Osteoblast (primary cell): Measurements from ENCODE around the gene GDPD5. TPM values are rescaled to one million over a fixed set of nuclear protein-coding genes. Genes with fewer than 3 reads are reported as not detected.
A peak's percentile ranks its signal among the peaks of the same experiment; 100 is the strongest.

Experiments
- DNase-seq: peaks from one replicate; pipeline ENCODE4 v3.0.0; 2011; ENCODE audit warnings: low spot score, mixed read lengths; ENCODE audit not compliant: insufficient read length; ENCODE audit errors: missing footprints
- H2AFZ ChIP-seq: 2 replicates; pipeline ENCODE4 v1.6.0; 2011; ENCODE audit warnings: mild to moderate bottlenecking, low read length
- H3K27ac ChIP-seq: 2 replicates; pipeline ENCODE4 v1.5.1; 2011; ENCODE audit warnings: mild to moderate bottlenecking, low read depth, low read length, moderate library complexity
- H3K27me3 ChIP-seq: 2 replicates; pipeline ENCODE4 v1.6.0; 2012; ENCODE audit warnings: mild to moderate bottlenecking, control low read depth, inconsistent platforms, low read length, moderate library complexity; ENCODE audit not compliant: insufficient read depth
- H3K36me3 ChIP-seq: 2 replicates; pipeline ENCODE4 v1.5.1; 2011; ENCODE audit warnings: mild to moderate bottlenecking, low read length, control low read depth, moderate library complexity; ENCODE audit not compliant: insufficient read depth
- H3K4me1 ChIP-seq: 2 replicates; pipeline ENCODE4 v1.5.1; 2011; ENCODE audit warnings: mild to moderate bottlenecking, low read length, control low read depth, moderate library complexity; ENCODE audit not compliant: insufficient read depth
- H3K4me2 ChIP-seq: 2 replicates; pipeline ENCODE4 v1.6.0; 2011; ENCODE audit warnings: mild to moderate bottlenecking, low read length; ENCODE audit not compliant: insufficient read depth
- H3K4me3 ChIP-seq: fragments of 200-600 bp; sonication (generic); 3 replicates; pipeline ENCODE4 v1.5.1; 2012; ENCODE audit warnings: mild to moderate bottlenecking, low read length, inconsistent platforms; ENCODE audit not compliant: insufficient read depth
- H3K79me2 ChIP-seq: 2 replicates; pipeline ENCODE4 v1.6.0; 2012; ENCODE audit warnings: mild to moderate bottlenecking, low read length, control low read depth, inconsistent platforms; ENCODE audit not compliant: insufficient read depth
- H3K9me3 ChIP-seq: 2 replicates; pipeline ENCODE4 v1.5.1; 2011; ENCODE audit warnings: low read depth, low read length, control low read depth
- H4K20me1 ChIP-seq: 2 replicates; pipeline ENCODE4 v1.6.0; 2012; ENCODE audit warnings: mild to moderate bottlenecking, low read length, control low read depth; ENCODE audit not compliant: insufficient read depth
- total RNA-seq: library from RNA; depleted of rRNA; stranded (reverse); fragments of >200 nt; gene quantifications from 2 replicates; pipeline ENCODE4 v1.2.3, GENCODE V29; 2012
- TF ChIP-seq, protein P1 (sequence below): IDR thresholded peaks from 2 replicates; pipeline ENCODE4 v1.5.1; 2011; ENCODE audit warnings: mild to moderate bottlenecking, low read depth, low read length, moderate library complexity; ENCODE audit errors: extremely low read depth

The GDPD5 gene
- total RNA-seq, 1 donor = 13.4 TPM

DNA sequence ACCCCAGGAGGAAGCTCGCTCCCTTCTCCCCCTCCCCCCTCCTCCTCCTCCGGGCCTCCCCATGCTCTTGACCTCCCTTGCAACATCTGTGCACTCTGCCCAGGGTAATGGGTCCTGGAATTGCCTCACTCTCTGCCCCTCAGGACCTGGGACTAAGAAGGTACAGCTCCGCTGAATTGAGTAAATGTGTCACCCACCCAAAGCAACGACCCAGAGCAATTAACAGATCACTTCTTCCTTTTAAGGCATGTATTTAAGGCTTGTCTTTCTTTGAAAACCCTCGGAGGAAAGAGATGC, 15.1 kb downstream of the GDPD5 start:
- H3K27me3 ChIP-seq = no peaks in the 10 kb centered on the region
- no peaks in the 10 kb centered on the region for H3K36me3 ChIP-seq
- no peaks in the 10 kb centered on the region for H3K9me3 ChIP-seq
- peak; percentile 56 for DNase-seq
- H3K27ac ChIP-seq = no peak overlapping the region
- TF ChIP-seq, protein P1, sequence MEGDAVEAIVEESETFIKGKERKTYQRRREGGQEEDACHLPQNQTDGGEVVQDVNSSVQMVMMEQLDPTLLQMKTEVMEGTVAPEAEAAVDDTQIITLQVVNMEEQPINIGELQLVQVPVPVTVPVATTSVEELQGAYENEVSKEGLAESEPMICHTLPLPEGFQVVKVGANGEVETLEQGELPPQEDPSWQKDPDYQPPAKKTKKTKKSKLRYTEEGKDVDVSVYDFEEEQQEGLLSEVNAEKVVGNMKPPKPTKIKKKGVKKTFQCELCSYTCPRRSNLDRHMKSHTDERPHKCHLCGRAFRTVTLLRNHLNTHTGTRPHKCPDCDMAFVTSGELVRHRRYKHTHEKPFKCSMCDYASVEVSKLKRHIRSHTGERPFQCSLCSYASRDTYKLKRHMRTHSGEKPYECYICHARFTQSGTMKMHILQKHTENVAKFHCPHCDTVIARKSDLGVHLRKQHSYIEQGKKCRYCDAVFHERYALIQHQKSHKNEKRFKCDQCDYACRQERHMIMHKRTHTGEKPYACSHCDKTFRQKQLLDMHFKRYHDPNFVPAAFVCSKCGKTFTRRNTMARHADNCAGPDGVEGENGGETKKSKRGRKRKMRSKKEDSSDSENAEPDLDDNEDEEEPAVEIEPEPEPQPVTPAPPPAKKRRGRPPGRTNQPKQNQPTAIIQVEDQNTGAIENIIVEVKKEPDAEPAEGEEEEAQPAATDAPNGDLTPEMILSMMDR = no peak
- peaks cover 7% of the 10 kb centered on the region for H3K4me1 ChIP-seq
- H3K4me3 ChIP-seq = no peak overlapping the region
- no peak overlapping the region for H3K4me2 ChIP-seq
- H4K20me1 ChIP-seq = peaks cover 14% of the 10 kb centered on the region
- no peak overlapping the region for H2AFZ ChIP-seq
- no peaks in the 10 kb centered on the region for H3K79me2 ChIP-seq

DNA sequence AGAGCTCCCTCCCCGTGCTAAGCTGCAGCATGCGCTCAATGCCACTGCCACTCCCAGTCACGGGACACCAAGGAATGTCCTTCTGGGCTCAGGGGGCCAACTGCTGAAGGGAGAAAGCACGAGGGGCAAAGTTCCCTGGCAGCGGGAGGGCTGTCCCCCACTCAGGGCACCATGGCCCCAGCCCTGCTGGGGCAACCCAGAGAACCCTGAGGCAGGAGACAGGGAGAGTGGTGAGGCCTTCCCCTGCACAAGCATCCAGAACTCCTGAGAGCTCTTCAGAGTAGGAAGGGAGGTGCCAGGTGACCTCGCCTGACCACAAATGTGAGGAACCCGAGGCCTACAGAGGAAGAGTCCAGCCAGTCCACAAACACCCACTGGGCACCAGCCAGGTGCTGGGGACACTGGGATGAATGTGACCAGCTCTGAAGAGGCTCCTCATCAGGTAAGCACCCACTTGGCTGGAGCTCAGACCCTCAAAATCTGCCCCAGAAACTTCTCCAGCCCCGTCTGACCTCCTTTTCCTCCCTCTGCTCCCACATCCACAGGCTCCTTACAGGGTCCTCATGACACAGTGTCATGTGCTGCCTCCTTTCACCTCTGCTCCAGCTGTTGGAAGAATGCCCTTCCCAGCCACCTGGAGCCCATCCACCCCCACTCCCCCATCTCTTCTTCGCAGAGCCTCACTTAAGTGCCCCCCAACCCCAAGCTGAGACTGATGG, 15.6 kb downstream of the GDPD5 start:
- Histone ChIP-seq H2AFZ (no peak overlapping the region), H3K4me2 (no peak overlapping the region), H3K36me3 (no peaks in the 10 kb centered on the region), H3K27ac (no peak overlapping the region), H3K27me3 (no peaks in the 10 kb centered on the region), H3K79me2 (no peaks in the 10 kb centered on the region), H3K4me1 (peaks cover 7% of the 10 kb centered on the region), H4K20me1 (peaks cover 14% of the 10 kb centered on the region), H3K4me3 (no peak overlapping the region), H3K9me3 (no peaks in the 10 kb centered on the region)
- TF ChIP-seq, protein P1 = no peak
- peak; percentile 76 for DNase-seq

DNA sequence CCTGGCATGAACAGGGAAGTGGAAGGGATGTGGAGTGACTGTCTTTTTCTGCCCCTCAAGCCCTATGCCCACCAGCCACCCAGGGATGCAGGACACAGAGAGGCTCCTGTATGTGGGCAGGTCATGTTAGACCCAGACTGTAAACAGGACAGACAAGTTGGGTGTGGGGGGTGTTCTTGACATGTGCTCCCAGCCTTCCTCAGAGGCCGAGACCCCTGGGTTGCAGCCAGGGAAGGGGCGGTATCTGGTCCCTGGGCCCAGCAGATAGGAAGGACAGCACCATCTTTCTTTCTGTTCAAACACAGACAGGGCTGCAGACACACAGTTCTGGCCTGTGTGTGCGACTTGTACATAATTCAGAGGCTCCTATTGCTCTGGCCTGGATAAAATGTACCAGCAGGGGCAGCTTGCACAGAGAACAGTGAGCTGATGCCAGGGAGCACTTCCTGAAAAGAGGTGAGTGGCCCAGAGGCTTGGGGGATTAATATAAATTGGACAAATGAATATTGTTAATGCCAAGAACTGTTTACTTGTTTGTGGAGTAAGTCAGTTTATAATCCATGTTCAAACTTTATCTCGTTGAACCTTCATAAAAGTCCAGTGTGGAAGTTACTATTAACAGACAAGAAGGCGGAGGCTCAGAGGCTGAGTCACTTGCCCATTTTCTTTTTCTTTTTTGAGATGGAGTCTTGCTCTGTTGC, 16.6 kb downstream of the GDPD5 start:
- peak; percentile 91 for DNase-seq
- no peaks in the 10 kb centered on the region for H3K79me2 ChIP-seq
- peaks cover 7% of the 10 kb centered on the region for H3K4me1 ChIP-seq
- no peak overlapping the region for H3K4me2 ChIP-seq
- TF ChIP-seq, protein P1 = no peak
- no peaks in the 10 kb centered on the region for H3K36me3 ChIP-seq
- H4K20me1 ChIP-seq = peaks cover 13% of the 10 kb centered on the region
- H3K9me3 ChIP-seq = no peaks in the 10 kb centered on the region
- H2AFZ ChIP-seq = no peak overlapping the region
- no peaks in the 10 kb centered on the region for H3K27me3 ChIP-seq
- no peak overlapping the region for H3K27ac ChIP-seq
- H3K4me3 ChIP-seq = no peak overlapping the region

DNA sequence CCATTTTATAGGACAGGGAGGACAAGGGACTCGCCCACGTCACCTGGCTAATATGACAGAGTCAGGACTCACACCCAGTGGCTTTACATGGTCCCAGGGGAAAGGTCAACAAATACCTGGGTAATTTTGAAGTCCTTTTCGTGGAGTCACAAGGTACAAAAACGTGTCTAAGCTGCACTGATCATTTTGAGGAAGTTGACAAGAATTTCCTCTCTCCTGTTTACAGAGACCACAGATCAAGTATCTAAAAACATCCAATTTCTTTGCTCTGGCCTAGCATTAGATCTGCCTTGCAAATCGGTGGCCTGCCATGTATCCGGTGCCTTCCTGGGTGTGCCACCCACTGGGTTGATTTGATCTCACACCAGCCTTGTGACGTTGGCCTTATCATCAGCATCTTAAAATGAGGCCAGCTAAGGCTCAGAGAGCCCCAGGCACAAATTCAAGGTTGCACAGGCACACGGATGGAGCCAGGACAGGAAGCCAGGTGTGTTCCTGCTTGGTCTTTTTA, 17.6 kb downstream of the GDPD5 start:
- Histone ChIP-seq H3K4me3 (no peak overlapping the region), H2AFZ (no peak overlapping the region), H3K27ac (no peak overlapping the region), H3K4me2 (no peak overlapping the region), H3K27me3 (no peaks in the 10 kb centered on the region), H3K9me3 (no peaks in the 10 kb centered on the region), H3K79me2 (no peaks in the 10 kb centered on the region), H3K36me3 (no peaks in the 10 kb centered on the region), H4K20me1 (peaks cover 5% of the 10 kb centered on the region), H3K4me1 (peaks cover under 1% of the 10 kb centered on the region)
- peak; percentile 55 for DNase-seq
- TF ChIP-seq, protein P1 = no peak
